ENCODE data around the gene NAMPT.

Gene NAMPT

GRCh38 chr7:106225856-106226255 is 58.9 kb downstream of the NAMPT start:
- no peaks in the 10 kb centered on the region for H3K79me2 ChIP-seq (ENCODE audit: control insufficient read depth, low read length)
- H3K9me2 ChIP-seq (replicated peaks; ENCODE audit: control insufficient read depth, low read length): no peaks in the 10 kb centered on the region
- H3K27ac ChIP-seq (ENCODE audit: low read depth, low read length): no peak overlapping the region
- H4K20me1 ChIP-seq (ENCODE audit: control insufficient read depth, insufficient read depth, low read depth, low read length): no peaks in the 10 kb centered on the region
- H3K4me2 ChIP-seq (ENCODE audit: low read length): no peak overlapping the region
- H3F3A ChIP-seq (ENCODE audit: control insufficient read depth, insufficient read depth): no peaks in the 10 kb centered on the region
- no peaks in the 10 kb centered on the region for H3K9me3 ChIP-seq (ENCODE audit: control insufficient read depth, insufficient read depth, low read length)
- no peak overlapping the region for H3K4me3 ChIP-seq (ENCODE audit: low read length)
- H3K4me1 ChIP-seq (ENCODE audit: control insufficient read depth, low read length): no peaks in the 10 kb centered on the region
- peaks cover 9% of the 10 kb centered on the region; the same call in 1 of the 2 replicates for H3K27me3 ChIP-seq (ENCODE audit: control insufficient read depth, low read length)
- TF ChIP-seq EZH2phosphoT487 (IDR thresholded peaks at IDR 0.05; ENCODE audit: borderline replicate concordance, low read length) (no peak), CTCF (IDR thresholded peaks at IDR 0.05; ENCODE audit: low read depth, low read length, poor library complexity, severe bottlenecking) (no peak)
- no peaks in the 10 kb centered on the region for H3K36me3 ChIP-seq (ENCODE audit: control insufficient read depth, low read length)

- no peak overlapping the region for H3K4me2 ChIP-seq (ENCODE audit: low read length)
- peaks cover 9% of the 10 kb centered on the region; the same call in 1 of the 2 replicates for H3K27me3 ChIP-seq (ENCODE audit: control insufficient read depth, low read length)
- H3K9me2 ChIP-seq (replicated peaks; ENCODE audit: control insufficient read depth, low read length): no peaks in the 10 kb centered on the region
- H3K36me3 ChIP-seq (ENCODE audit: control insufficient read depth, low read length): no peaks in the 10 kb centered on the region
- H3K27ac ChIP-seq (ENCODE audit: low read depth, low read length): no peak overlapping the region
- H3K9me3 ChIP-seq (ENCODE audit: control insufficient read depth, insufficient read depth, low read length): no peaks in the 10 kb centered on the region
- H3F3A ChIP-seq (ENCODE audit: control insufficient read depth, insufficient read depth): no peaks in the 10 kb centered on the region
- no peak overlapping the region for H3K4me3 ChIP-seq (ENCODE audit: low read length)
- TF ChIP-seq CTCF (IDR thresholded peaks at IDR 0.05; ENCODE audit: low read depth, low read length, poor library complexity, severe bottlenecking) (no peak), EZH2phosphoT487 (IDR thresholded peaks at IDR 0.05; ENCODE audit: borderline replicate concordance, low read length) (no peak)
- no peaks in the 10 kb centered on the region for H3K79me2 ChIP-seq (ENCODE audit: control insufficient read depth, low read length)
- H4K20me1 ChIP-seq (ENCODE audit: control insufficient read depth, insufficient read depth, low read depth, low read length): no peaks in the 10 kb centered on the region
- no peaks in the 10 kb centered on the region for H3K4me1 ChIP-seq (ENCODE audit: control insufficient read depth, low read length)
Measured at GRCh38 chr7:106224797-106225196, 60.0 kb downstream of the NAMPT start.

GRCh38 chr7:106223156-106223555 is 61.6 kb downstream of the NAMPT start:
- no peaks in the 10 kb centered on the region for H3K9me3 ChIP-seq (ENCODE audit: control insufficient read depth, insufficient read depth, low read length)
- H3K4me2 ChIP-seq (ENCODE audit: low read length): no peak overlapping the region
- H4K20me1 ChIP-seq (ENCODE audit: control insufficient read depth, insufficient read depth, low read depth, low read length): no peaks in the 10 kb centered on the region
- TF ChIP-seq CTCF (IDR thresholded peaks at IDR 0.05; ENCODE audit: low read depth, low read length, poor library complexity, severe bottlenecking): no peak
- no peak for TF ChIP-seq EZH2phosphoT487 (IDR thresholded peaks at IDR 0.05; ENCODE audit: borderline replicate concordance, low read length)
- H3F3A ChIP-seq (ENCODE audit: control insufficient read depth, insufficient read depth): no peaks in the 10 kb centered on the region
- H3K36me3 ChIP-seq (ENCODE audit: control insufficient read depth, low read length): no peaks in the 10 kb centered on the region
- H3K9me2 ChIP-seq (replicated peaks; ENCODE audit: control insufficient read depth, low read length): no peaks in the 10 kb centered on the region
- H3K79me2 ChIP-seq (ENCODE audit: control insufficient read depth, low read length): no peaks in the 10 kb centered on the region
- H3K27me3 ChIP-seq (ENCODE audit: control insufficient read depth, low read length): peaks cover 9% of the 10 kb centered on the region; the same call in 1 of the 2 replicates
- H3K4me3 ChIP-seq (ENCODE audit: low read length): no peak overlapping the region
- H3K27ac ChIP-seq (ENCODE audit: low read depth, low read length): no peak overlapping the region
- H3K4me1 ChIP-seq (ENCODE audit: control insufficient read depth, low read length): no peaks in the 10 kb centered on the region
